ENCODE measurements around the gene RUNDC3A. TPM values are rescaled to one million over a fixed set of nuclear protein-coding genes. Genes with fewer than 3 reads are reported as not detected.

Gene RUNDC3A
- total and polyA plus RNA-seq, 2 of the 8 experiments (the other 6 are each of a cell fraction or from before 2014, with no cell fraction given) = 6.4 to 13.8 TPM

DNA sequence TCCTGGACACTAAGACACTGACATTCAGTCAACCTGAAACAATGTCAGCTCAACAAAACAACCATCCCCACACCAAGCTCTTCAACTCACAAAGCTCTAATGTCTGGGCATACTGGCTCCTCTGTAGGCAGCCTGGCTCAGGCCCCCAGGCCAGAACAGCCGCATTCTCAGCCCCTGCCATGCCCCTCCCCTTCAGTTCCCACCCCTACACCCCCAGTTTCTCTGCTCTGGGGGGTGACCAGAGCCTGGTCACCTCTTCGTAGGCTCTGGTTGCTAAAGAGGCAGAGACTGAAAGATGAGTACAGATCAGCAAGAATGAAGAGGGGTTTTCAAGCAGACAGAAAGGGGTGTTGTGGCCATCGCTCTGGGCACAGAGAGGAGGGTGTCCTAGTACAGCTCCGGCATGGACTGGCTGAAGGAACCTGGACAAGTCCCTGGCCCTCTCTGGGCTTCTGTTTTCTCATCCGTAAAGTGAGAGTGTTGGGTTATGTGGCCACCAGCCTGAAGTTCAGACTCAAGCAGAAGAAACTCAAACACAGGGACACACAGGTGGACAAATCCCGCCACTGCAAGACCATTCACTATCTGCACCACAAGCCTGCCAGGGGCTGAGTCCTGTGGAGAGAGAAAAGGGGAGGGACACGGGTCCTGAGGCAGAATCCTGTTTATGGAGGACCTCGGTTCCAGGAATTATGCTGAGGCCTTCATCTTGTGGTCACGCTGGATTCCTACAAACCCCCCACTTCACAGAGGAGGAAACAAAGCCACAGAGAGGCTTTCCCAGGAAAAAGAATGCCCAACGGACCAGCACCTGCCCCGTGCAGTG is 39.5 kb upstream of the RUNDC3A start (continued):
- TF ChIP-seq, protein P1, sequence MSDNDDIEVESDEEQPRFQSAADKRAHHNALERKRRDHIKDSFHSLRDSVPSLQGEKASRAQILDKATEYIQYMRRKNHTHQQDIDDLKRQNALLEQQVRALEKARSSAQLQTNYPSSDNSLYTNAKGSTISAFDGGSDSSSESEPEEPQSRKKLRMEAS (IDR thresholded peaks at IDR 0.05) = no peak
- TF ChIP-seq RNF2 (IDR thresholded peaks at IDR 0.05; ENCODE audit: borderline replicate concordance, low read depth, low read length, missing control alignments, poor library complexity, severe bottlenecking) (no peak), TAF7 (optimal IDR thresholded peaks at IDR 0.05; ENCODE audit: borderline replicate concordance, low read depth, low read length) (no peak), EGR1 (IDR thresholded peaks at IDR 0.05; ENCODE audit: borderline replicate concordance, low read depth, low read length) (no peak), SP1 (IDR thresholded peaks at IDR 0.05; ENCODE audit: low read depth, low read length) (no peak), TEAD4 (IDR thresholded peaks at IDR 0.05; ENCODE audit: low read depth, low read length) (no peak), RAD21 (IDR thresholded peaks at IDR 0.05 in 1 of 2, conservative IDR thresholded peaks at IDR 0.05 in 1 of 2; ENCODE audit: low read depth in 2 of 2, low read length in 2 of 2) (no peak), GTF2F1 (IDR thresholded peaks at IDR 0.05; ENCODE audit: borderline replicate concordance, low read depth, low read length) (no peak), CBX8 (IDR thresholded peaks at IDR 0.05; ENCODE audit: borderline replicate concordance, low read depth, low read length) (no peak)
- TF ChIP-seq, protein P2, sequence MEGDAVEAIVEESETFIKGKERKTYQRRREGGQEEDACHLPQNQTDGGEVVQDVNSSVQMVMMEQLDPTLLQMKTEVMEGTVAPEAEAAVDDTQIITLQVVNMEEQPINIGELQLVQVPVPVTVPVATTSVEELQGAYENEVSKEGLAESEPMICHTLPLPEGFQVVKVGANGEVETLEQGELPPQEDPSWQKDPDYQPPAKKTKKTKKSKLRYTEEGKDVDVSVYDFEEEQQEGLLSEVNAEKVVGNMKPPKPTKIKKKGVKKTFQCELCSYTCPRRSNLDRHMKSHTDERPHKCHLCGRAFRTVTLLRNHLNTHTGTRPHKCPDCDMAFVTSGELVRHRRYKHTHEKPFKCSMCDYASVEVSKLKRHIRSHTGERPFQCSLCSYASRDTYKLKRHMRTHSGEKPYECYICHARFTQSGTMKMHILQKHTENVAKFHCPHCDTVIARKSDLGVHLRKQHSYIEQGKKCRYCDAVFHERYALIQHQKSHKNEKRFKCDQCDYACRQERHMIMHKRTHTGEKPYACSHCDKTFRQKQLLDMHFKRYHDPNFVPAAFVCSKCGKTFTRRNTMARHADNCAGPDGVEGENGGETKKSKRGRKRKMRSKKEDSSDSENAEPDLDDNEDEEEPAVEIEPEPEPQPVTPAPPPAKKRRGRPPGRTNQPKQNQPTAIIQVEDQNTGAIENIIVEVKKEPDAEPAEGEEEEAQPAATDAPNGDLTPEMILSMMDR (IDR thresholded peaks at IDR 0.05; ENCODE audit: control extremely low read depth in 1 of 3, insufficient read depth in 1 of 3, low read depth in 1 of 3, low read length in 3 of 3) = no peak
